Putamen (tissue), 1 donor: ENCODE data around the gene UMPS.
"Not testable (repeated sequence)": the region's sequence is repeated elsewhere in the genome, so short reads cannot be mapped to it uniquely, and the experiment has no call there.

Source experiments
- DNase-seq: peaks from one replicate; pipeline ENCODE4 v3.0.0-alpha.2; 2016; ENCODE audit warnings: low spot score

Gene UMPS

DNA sequence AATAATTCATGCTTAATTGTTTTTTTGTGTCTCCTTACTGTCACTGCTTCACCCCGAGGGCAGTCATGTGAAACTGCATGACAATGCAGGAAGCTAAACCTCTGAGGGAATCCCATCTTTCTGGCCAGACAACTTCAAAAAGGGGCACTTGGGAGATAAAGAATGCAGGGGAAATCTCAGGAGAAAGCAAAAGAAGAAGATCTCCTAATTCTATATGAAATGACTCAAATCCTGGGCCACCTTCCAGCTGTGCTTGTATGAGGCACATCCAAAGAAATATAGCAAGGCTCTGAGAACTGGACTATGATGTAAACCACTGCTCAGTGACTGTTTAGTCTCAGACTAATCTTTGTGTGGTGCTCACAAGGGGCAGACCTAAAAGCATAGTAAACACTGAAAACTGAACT lies 22.6 kb upstream of the UMPS start:
- no peak for DNase-seq

DNA sequence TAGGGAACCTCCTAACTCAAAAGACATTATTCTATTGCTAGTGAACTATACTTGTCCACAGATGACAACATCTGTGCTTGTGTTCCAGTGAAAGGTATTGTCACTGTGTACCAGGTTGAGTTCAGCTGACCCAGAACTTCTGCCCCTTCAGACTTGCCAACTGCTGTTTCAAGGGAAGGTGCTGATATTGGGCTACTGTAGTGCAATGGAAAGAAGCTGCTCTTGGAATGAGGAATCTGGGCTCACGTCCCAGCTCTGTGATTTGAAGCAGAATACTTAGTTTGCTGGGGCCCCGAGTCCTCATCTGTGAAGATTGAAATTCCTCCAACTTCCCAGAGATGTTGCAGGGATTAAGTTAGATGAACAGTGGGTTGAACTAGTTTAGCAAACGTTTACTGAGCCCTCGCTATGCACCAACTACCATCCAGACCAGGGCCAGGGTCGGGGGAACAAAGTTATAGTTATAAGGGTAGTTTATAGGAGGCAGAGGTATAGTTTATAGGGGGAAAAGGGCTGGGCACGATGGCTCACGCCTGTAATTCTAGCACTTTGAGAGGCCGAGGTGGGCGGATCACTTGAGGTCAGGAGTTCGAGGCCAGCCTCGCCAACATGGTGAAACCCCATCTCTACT lies 15.9 kb upstream of the UMPS start:
- DNase-seq: no peak

GRCh38 chr3:124722589-124722988 lies 7.7 kb upstream of the UMPS start:
- DNase-seq: no peak

DNA sequence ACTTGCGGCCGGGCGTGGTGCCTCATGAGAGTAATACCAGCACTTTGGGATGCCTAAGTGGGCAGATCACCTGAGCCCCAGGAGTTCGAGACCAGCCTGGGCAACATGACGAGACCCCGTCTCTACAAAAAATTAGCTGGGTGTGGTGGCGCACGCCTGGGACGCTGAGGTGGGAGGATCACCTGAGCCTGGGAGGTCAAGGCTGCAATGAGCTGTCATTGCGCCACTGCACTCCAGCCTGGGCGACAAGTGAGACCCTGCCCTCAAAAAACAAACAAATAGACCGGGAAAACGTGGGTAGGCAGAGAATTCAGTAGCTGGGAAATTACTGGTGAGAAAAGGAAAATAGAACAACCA lies 667 bp downstream of the UMPS start:
- no peak for DNase-seq

- no peak for DNase-seq
These were observed 1.5 kb downstream of the UMPS start for GRCh38 chr3:124731760-124732159.

DNA sequence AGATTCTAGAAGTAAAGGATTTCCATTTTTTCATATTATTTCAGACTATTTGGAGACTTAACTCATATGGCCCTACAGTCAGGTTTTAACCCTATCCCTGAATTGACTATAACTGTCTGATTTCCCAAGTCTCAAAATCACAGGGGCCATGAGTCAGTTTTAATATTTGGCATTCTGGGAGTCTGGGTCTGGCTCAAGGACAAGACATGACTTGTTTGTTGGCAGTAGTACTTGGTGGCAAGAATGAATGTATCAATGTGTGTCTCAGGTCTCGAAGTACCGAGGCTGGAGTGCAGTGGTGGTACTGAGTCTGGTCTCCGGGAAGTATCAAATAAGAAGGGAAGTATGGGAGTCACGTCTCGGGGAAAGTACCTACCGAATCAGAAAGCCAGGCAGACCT lies 10.8 kb downstream of the UMPS start:
- no peak for DNase-seq

GRCh38 chr3:124745756-124746155 lies 15.5 kb downstream of the UMPS start:
- DNase-seq: no peak

GRCh38 chr3:124747111-124747981 lies 17.1 kb downstream of the UMPS start:
- no peak for DNase-seq

- DNase-seq: no peak
These were observed 18.4 kb downstream of the UMPS start for GRCh38 chr3:124748560-124749198.

DNA sequence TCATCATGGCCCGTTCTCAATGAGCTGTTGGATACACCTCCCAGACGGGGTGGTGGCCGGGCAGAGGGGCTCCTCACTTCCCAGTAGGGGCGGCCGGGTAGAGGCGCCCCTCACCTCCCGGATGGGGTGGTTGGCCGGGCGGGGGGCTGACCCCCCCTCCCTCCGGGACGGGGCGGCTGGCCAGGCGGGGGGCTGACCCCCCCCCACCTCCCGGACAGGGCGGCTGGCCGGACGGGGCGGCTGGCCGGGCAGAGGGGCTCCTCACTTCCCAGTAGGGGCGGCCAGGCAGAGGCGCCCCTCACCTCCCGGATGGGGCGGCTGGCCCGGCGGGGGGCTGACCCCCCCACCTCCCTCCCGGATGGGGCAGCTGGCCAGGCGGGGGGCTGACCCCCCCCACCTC lies 19.6 kb downstream of the UMPS start:
- DNase-seq: not testable (repeated sequence)

GRCh38 chr3:124751501-124751900 lies 21.2 kb downstream of the UMPS start:
- DNase-seq: no peak

DNA sequence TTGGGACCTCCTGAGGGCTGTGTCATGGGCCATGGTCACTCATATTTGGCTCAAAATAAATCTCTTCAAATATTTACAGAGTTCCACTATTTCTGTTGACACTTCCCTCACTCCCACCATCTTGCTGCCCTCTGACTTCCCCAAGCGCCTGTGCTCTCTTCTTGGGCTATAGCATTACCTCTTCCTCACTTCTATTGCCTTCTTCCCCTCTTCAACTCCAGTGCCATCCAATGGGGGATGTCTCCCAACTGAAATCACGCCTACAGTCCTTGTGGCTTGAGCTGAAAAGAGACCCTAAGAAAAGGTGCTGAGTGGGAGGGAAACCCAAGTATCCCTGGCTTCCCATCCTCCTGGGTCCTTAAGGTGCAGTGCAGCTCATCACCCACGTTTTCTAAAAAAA lies 21.8 kb downstream of the UMPS start:
- DNase-seq: no peak

GRCh38 chr3:124757926-124758325 lies 27.7 kb downstream of the UMPS start:
- DNase-seq: not testable (repeated sequence)

- no peak for DNase-seq
These were observed 28.8 kb downstream of the UMPS start for GRCh38 chr3:124758851-124759635.

DNA sequence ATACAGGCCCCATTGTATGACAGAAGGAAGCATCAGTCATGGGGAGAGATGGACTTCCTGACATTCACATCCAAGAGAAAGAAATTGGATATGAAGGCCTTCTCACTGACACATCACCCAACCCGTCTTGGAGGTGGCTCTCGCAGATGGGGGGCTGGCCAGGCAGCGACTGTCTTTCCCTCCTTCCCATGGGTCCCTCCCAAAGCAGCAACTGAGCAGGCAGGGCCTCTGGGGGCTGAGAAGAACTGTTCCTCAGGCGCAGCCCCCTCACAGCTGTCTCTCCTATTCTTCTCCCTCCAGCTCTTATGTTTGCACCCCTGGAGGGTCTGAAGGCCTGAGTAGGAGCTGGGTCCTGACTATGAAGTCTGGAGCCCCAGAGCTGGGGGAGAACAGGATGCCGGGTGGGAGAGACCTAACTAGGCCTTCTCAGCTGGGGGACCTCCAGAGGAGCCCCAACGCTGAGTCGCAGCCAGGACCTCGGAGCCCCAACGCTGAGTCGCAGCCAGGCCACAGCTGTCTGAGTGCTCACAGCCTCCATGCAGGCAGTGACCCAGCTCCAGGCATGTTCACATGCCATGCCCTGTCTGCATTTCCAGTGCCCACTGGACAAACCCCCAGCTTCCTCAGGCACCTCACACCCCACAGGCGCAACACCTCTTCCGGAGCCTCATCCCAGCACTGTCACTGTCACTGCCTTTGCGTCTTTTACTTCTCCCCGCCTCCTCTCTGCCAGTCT lies 29.6 kb downstream of the UMPS start:
- no peak for DNase-seq

GRCh38 chr3:124760601-124761000 lies 30.3 kb downstream of the UMPS start:
- DNase-seq: no peak

GRCh38 chr3:124761250-124761796 lies 31.1 kb downstream of the UMPS start:
- peak; percentile 75 for DNase-seq

GRCh38 chr3:124761935-124762660 lies 31.8 kb downstream of the UMPS start:
- DNase-seq: no peak

- DNase-seq: no peak
These were observed 32.4 kb downstream of the UMPS start for GRCh38 chr3:124762661-124763011.

- DNase-seq: no peak
These were observed 33.0 kb downstream of the UMPS start for GRCh38 chr3:124763206-124763605.
